MCF 10A (cell line): Measurements from ENCODE around the gene HABP4. TPM values are rescaled to one million over a fixed set of nuclear protein-coding genes. Genes with fewer than 3 reads are reported as not detected.

ENCODE experiments used
- BruUV-seq: library from RNA; stranded (reverse); fragments of 400-500 nt; replicated peaks from 2 replicates; lab custom pipeline; 2021; lab: Mats Ljungman, UMichigan
- CTCF ChIA-PET: fragments of 300-600 bp; sonication (Branson Sonifier 250); formaldehyde crosslinking; extraction: SDS; loops from one replicate; lab custom pipeline; 2021; ENCODE audit warnings: antibody characterized with exemption, inconsistent platforms; lab: Yijun Ruan, JAX
- POLR2A ChIA-PET: fragments of 300-600, 350-650 bp; sonication (Branson Sonifier 250); formaldehyde crosslinking; extraction: SDS; loops from one replicate; lab custom pipeline; 2020; ENCODE audit warnings: antibody characterized with exemption, inconsistent platforms; lab: Yijun Ruan, JAX
- DNase-seq: peaks from one replicate; pipeline ENCODE4 v3.0.0-alpha.2; 2018; ENCODE audit not compliant: unreplicated experiment
- H3K27ac Mint-ChIP-seq: one replicate; pipeline ENCODE4 v1.8.0; 2022; ENCODE audit warnings: mild to moderate bottlenecking, low read depth, mixed read lengths; ENCODE audit not compliant: unreplicated experiment
- H3K27me3 Mint-ChIP-seq: one replicate; pipeline ENCODE4 v1.8.0; 2022; ENCODE audit warnings: mixed read lengths; ENCODE audit not compliant: insufficient read depth, unreplicated experiment
- H3K36me3 Mint-ChIP-seq: one replicate; pipeline ENCODE4 v1.8.0; 2022; ENCODE audit warnings: mild to moderate bottlenecking, moderate library complexity, mixed read lengths; ENCODE audit not compliant: insufficient read depth, unreplicated experiment
- H3K4me1 Mint-ChIP-seq: one replicate; pipeline ENCODE4 v1.8.0; 2022; ENCODE audit warnings: mixed read lengths; ENCODE audit not compliant: insufficient read depth, unreplicated experiment
- H3K4me3 Mint-ChIP-seq: one replicate; pipeline ENCODE4 v1.8.0; 2022; ENCODE audit warnings: mild to moderate bottlenecking, moderate library complexity, mixed read lengths; ENCODE audit not compliant: unreplicated experiment
- H3K9me3 Mint-ChIP-seq: one replicate; pipeline ENCODE4 v1.8.0; 2022; ENCODE audit warnings: mixed read lengths; ENCODE audit not compliant: unreplicated experiment
- intact Hi-C: fragments of 100-400 bp; cut with micrococcal nuclease; formaldehyde crosslinking; loops from 2 replicates; pipeline ENCODE4 v1.14.1; 2022
- total RNA-seq: library from RNA; stranded (reverse); gene quantifications from 2 replicates; pipeline ENCODE4 v1.2.3, GENCODE V29; 2022
- TF ChIP-seq, protein P1 (sequence below): fragments of 200-600 bp; IDR thresholded peaks from one replicate; pipeline ENCODE4 v1.8.0; 2022; ENCODE audit warnings: antibody characterized with exemption, mild to moderate bottlenecking; ENCODE audit not compliant: unreplicated experiment

Gene HABP4
- total RNA-seq, 1 experiment from 2014 or later, result 4.3 TPM

DNA sequence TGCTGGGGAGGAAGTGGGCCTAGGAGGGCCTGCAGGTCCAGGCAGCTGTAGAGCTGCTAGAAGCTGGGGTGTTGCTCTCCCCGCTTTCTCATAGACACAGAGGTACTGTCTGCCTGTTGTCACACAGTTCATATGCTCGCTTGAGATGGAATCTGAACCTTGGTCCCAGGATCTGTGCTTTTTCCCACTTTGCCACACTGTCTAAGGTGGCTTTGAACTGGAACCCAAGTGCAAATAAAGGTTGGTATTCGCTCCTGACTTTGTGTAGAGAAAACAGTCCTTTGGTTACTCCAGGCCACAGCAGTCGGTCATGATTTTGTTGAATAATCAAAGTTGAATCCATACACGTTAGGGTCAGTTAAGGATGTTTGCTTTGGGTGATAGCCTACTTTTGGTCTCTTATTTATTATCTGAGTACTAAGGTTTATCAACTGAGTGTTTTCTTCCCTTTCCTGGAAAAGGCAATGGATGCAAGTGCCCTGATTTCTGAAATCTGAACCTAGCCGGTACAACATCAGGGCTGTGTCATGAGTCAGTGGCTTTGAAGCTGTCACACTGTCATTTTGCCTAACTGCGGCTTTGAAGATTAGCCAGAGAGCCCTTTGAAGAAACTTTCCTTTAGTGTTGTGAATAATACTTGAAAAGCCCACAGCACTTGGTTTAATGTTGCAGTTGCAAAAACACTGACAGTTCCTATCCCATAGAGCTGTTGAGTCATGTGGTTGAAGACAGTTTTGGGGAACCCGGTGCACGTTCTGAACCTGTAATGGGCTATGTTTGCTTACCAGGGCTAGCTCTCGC is 41.3 kb downstream of the HABP4 start:
- no peak overlapping the region for H3K27ac Mint-ChIP-seq
- POLR2A ChIA-PET, result no interaction called here
- TF ChIP-seq, protein P1, sequence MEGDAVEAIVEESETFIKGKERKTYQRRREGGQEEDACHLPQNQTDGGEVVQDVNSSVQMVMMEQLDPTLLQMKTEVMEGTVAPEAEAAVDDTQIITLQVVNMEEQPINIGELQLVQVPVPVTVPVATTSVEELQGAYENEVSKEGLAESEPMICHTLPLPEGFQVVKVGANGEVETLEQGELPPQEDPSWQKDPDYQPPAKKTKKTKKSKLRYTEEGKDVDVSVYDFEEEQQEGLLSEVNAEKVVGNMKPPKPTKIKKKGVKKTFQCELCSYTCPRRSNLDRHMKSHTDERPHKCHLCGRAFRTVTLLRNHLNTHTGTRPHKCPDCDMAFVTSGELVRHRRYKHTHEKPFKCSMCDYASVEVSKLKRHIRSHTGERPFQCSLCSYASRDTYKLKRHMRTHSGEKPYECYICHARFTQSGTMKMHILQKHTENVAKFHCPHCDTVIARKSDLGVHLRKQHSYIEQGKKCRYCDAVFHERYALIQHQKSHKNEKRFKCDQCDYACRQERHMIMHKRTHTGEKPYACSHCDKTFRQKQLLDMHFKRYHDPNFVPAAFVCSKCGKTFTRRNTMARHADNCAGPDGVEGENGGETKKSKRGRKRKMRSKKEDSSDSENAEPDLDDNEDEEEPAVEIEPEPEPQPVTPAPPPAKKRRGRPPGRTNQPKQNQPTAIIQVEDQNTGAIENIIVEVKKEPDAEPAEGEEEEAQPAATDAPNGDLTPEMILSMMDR, result no peak
- no peaks in the 10 kb centered on the region for H3K4me1 Mint-ChIP-seq
- no peak for DNase-seq
- CTCF ChIA-PET, result interaction anchor here (0.6 kb wide), 2 partner anchors 19 to 48 kb away, joined by 4 read pairs; no protein-coding TSS in a partner anchor
- H3K36me3 Mint-ChIP-seq, result peaks cover 13% of the 10 kb centered on the region
- H3K9me3 Mint-ChIP-seq, result no peaks in the 10 kb centered on the region
- no peak overlapping the region for H3K4me3 Mint-ChIP-seq
- no TSS peak for BruUV-seq
- H3K27me3 Mint-ChIP-seq, result no peaks in the 10 kb centered on the region
- intact Hi-C loops, result no loop called here

DNA sequence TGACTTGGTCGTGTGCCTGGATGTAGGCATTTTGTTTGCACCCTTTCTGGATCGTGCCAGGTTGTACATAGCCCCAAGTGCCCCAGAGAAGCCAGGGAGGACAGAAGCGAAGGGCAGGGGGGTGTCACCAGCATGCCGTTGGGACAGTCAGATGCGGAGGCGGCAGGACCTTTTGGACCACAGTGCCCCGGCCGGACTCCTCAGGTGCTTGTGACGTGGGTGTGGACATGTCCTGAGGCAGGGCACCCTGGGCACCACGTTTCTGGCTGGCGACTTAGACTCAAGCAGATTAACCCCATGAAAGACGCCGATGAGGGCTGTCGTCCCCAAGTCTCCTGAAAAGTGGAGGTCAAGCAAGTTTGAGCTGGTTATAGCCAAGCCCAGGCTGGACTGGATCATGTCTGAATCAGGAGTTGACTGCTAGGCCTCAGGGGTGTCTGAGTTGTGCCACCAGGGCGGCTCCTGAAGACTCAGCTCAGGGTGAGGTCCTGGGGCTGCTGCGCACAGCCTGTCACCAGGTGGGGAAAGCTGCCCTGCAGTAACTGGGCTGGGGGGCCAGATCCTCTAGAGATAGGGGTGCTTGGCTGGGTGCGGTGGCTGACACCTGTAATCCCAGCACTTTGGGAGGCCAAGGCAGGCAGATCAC is 42.0 kb downstream of the HABP4 start:
- Mint-ChIP-seq H3K27ac (no peak overlapping the region), H3K27me3 (no peaks in the 10 kb centered on the region), H3K4me1 (no peaks in the 10 kb centered on the region), H3K4me3 (no peak overlapping the region), H3K36me3 (peaks cover 13% of the 10 kb centered on the region), H3K9me3 (no peaks in the 10 kb centered on the region)
- BruUV-seq, result no TSS peak
- TF ChIP-seq, protein P1, result no peak
- CTCF ChIA-PET, result no interaction called here
- DNase-seq, result no peak
- intact Hi-C loops, result no loop called here
- POLR2A ChIA-PET, result no interaction called here

DNA sequence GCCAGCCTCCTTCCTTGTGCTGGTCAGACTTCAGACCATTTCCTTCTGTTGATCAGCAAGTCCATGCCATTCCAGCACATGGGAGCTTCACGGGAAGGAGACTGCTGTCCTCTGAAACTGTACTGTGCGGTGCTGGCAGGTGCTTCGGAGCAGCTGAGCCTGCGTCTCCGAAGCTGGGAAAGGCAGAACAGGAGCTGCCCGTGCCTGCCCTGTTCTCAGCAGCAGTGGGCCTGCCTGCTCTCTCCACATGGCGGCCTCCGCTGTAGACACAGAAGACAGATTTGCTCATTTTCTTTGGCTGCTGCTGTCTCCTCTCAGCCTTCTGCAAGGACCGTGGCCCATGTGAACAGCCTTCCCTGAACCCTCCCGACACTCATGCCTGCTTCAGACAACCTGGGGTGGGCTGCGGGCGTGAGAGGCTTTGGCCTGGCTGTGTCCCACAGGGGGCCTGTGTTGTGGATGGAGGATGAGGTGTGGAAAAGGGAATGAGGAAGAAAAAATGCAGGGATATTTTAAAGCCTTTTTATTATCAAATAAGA is 43.1 kb downstream of the HABP4 start:
- no peak for DNase-seq
- BruUV-seq, result no TSS peak
- TF ChIP-seq, protein P1, result no peak
- Mint-ChIP-seq H3K9me3 (no peaks in the 10 kb centered on the region), H3K27ac (no peak overlapping the region), H3K4me3 (no peak overlapping the region), H3K4me1 (no peaks in the 10 kb centered on the region), H3K36me3 (peaks cover 13% of the 10 kb centered on the region), H3K27me3 (no peaks in the 10 kb centered on the region)
- CTCF ChIA-PET, result no interaction called here
- POLR2A ChIA-PET, result no interaction called here
- intact Hi-C loops, result no loop called here

DNA sequence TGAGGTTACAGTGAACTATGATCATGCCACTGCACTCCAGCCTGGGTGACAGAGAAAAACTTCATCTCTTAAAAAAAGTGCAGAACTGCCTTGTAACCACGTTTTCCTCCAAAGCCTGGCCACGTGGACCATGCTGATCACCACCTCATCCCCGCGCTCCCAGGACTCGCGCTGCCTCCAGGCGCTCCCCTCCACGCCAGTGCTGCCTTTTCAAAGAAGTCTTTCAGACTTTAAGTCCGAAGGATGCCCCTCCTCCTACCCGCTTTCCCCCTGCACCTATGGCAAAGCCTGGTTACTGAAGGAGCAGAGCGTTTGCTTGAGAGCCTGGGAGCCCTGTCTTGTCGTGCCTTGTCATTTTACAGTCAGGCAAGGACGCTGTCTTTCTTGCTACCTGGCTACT is 43.8 kb downstream of the HABP4 start:
- H3K36me3 Mint-ChIP-seq, result peaks cover 13% of the 10 kb centered on the region
- no peaks in the 10 kb centered on the region for H3K4me1 Mint-ChIP-seq
- no peaks in the 10 kb centered on the region for H3K9me3 Mint-ChIP-seq
- H3K27ac Mint-ChIP-seq, result no peak overlapping the region
- TF ChIP-seq, protein P1, result no peak
- BruUV-seq, result no TSS peak
- no peak overlapping the region for H3K4me3 Mint-ChIP-seq
- ChIA-PET CTCF (no interaction called here), POLR2A (no interaction called here)
- intact Hi-C loops, result no loop called here
- DNase-seq, result no peak
- no peaks in the 10 kb centered on the region for H3K27me3 Mint-ChIP-seq
